BLaER1 (cell line): ENCODE data around the gene ATP2B2.

Experiments
- H3K27ac ChIP-seq: shearing (Covaris generic); formaldehyde crosslinking; 2 replicates; pipeline ENCODE4 v1.8.1; 2022
- H3K27me3 ChIP-seq: shearing (Covaris generic); formaldehyde crosslinking; 2 replicates; pipeline ENCODE4 v1.8.1; 2022
- H3K36me3 ChIP-seq: shearing (Covaris generic); formaldehyde crosslinking; 2 replicates; pipeline ENCODE4 v1.8.1; 2022
- H3K4me1 ChIP-seq: shearing (Covaris generic); formaldehyde crosslinking; 2 replicates; pipeline ENCODE4 v1.8.1; 2022
- H3K4me2 ChIP-seq: shearing (Covaris generic); formaldehyde crosslinking; 2 replicates; pipeline ENCODE4 v1.8.1; 2022
- H3K4me3 ChIP-seq: shearing (Covaris generic); formaldehyde crosslinking; 2 replicates; pipeline ENCODE4 v1.8.1; 2022
- H3K9ac ChIP-seq: shearing (Covaris generic); formaldehyde crosslinking; 2 replicates; pipeline ENCODE4 v1.8.1; 2022
- H3K9me3 ChIP-seq: shearing (Covaris generic); formaldehyde crosslinking; 2 replicates; pipeline ENCODE4 v1.8.1; 2022
- H4K20me1 ChIP-seq: shearing (Covaris generic); formaldehyde crosslinking; 2 replicates; pipeline ENCODE4 v1.8.1; 2022
- Cebpa-rat ChIP-seq: shearing (Covaris generic); IDR thresholded peaks from 2 replicates; pipeline ENCODE4 v1.8.1; 2022

The ATP2B2 gene

DNA sequence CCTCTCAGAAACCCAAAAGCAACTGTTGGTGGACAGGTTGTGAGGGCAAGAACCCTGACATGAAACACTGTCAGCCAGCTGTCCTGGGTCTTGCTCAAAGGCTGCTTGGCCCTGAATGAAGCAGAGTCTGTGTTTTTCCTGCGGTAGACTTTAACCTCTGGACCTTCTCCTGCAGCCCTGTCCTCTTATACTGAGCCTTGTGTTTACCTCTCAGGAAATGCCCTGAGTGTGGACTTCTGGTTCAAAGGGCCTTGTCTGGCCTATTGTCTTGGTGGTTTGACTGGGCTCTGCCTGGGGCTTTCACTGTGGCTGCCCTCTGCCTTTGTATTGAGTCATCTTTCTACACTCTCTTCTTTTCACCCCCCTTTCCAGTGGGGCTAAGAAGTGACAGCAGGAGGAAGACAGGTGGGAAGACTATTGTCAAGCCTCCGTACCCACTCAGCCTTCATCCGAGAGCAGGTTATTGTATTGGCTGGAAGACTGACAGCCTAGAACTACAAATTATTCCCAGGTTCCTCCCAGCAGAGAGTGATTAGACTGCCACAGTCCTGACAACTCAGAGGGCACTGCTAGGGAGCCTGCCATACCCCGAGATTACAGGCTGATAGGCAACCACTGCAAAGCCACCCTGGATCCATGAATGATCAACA is 187.9 kb downstream of the ATP2B2 start:
- Histone ChIP-seq H3K4me2 (no peak overlapping the region), H3K4me1 (peaks cover 37% of the 10 kb centered on the region), H3K4me3 (no peak overlapping the region), H3K36me3 (peaks cover 70% of the 10 kb centered on the region), H3K27ac (no peak overlapping the region), H3K9me3 (no peaks in the 10 kb centered on the region), H4K20me1 (peaks cover 67% of the 10 kb centered on the region), H3K27me3 (no peaks in the 10 kb centered on the region), H3K9ac (no peak overlapping the region)
- TF ChIP-seq Cebpa-rat, result no peak

- H3K4me1 ChIP-seq, result peaks cover 23% of the 10 kb centered on the region
- peaks cover 86% of the 10 kb centered on the region for H3K36me3 ChIP-seq
These were observed 189.5 kb downstream of the ATP2B2 start for GRCh38 chr3:10315771-10316344.

DNA sequence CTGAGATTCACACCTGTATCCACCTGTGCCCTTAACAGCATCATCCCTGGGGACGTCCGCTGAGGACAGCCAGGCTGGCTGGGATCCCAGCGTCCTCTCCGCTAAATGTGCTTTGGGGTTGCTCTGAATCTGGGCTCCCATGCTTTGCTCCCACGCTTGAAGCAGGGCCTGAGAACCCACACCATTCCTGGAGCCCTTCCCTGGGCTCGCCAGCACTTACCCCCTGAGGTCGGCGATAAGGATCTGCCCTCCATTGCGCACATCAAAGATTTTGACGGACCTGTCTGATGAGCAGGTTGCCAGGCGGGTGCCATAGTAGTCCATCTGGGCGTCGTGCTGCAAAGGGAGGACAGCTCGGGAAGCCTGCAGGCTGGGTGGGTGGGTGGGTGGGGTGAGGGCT is 190.3 kb downstream of the ATP2B2 start:
- Histone ChIP-seq H3K27me3 (no peaks in the 10 kb centered on the region), H4K20me1 (peaks cover 79% of the 10 kb centered on the region), H3K9ac (no peak overlapping the region), H3K36me3 (peaks cover 94% of the 10 kb centered on the region), H3K27ac (no peak overlapping the region), H3K4me2 (no peak overlapping the region), H3K4me1 (peaks cover 24% of the 10 kb centered on the region), H3K9me3 (no peaks in the 10 kb centered on the region), H3K4me3 (no peak overlapping the region)
- no peak for TF ChIP-seq Cebpa-rat

More at GRCh38 chr3:10315771-10316344, 189.5 kb downstream of the ATP2B2 start:
- H3K4me2 ChIP-seq, result no peak overlapping the region
- no peak for TF ChIP-seq Cebpa-rat
- H3K9ac ChIP-seq, result no peak overlapping the region
- peaks cover 80% of the 10 kb centered on the region for H4K20me1 ChIP-seq
- H3K4me3 ChIP-seq, result no peak overlapping the region
- H3K27me3 ChIP-seq, result no peaks in the 10 kb centered on the region
- no peak overlapping the region for H3K27ac ChIP-seq
- no peaks in the 10 kb centered on the region for H3K9me3 ChIP-seq

DNA sequence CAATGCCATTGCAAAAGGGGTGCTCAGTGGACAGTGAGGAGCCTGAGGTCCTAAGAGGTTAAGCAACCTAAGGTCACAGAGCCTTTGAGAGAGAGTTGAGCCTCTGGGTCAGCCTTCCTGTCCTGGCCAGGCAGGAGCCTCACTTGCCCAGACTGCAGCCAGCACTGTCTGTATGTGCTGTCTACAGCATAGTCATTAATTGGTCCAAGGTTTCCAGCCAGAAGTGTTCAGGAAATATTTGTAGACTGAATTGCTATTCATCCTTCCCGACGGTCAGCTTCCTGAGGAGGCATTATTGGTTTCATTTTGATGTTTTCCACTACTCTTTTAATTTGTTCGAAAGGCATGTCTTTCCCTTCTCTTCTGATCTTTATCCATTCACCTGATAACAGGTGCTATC is 192.5 kb downstream of the ATP2B2 start:
- Histone ChIP-seq H4K20me1 (peaks cover 61% of the 10 kb centered on the region), H3K36me3 (peaks cover 100% of the 10 kb centered on the region)

DNA sequence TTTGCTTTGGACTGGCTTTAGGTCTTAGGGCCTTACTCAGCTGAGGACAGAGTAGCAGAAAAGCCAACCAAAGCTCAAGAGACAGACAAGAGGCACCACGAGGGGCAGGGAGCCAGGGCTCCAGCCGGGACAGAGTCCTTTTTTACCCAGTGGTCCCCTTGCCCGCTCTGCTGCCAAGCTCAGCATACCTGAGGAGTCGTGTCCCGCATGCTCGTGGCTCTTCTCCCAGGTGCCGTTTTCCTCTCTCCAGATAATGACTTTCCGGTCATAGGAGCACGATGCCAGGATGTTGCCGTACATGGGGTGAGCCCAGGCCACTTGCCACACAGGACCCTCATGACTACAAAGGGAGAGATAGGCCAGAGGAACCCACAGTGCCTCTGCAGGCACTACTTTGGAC is 193.0 kb downstream of the ATP2B2 start:
- H3K4me1 ChIP-seq, result peaks cover 11% of the 10 kb centered on the region
- no peak overlapping the region for H3K4me3 ChIP-seq
- H3K27ac ChIP-seq, result no peak overlapping the region
- peaks cover 56% of the 10 kb centered on the region for H4K20me1 ChIP-seq
- no peak overlapping the region for H3K4me2 ChIP-seq
- no peaks in the 10 kb centered on the region for H3K9me3 ChIP-seq
- H3K9ac ChIP-seq, result no peak overlapping the region
- no peaks in the 10 kb centered on the region for H3K27me3 ChIP-seq
- TF ChIP-seq Cebpa-rat, result no peak
- peaks cover 100% of the 10 kb centered on the region for H3K36me3 ChIP-seq

More for the DNA sequence above, 192.5 kb downstream of the ATP2B2 start:
- no peaks in the 10 kb centered on the region for H3K9me3 ChIP-seq
- no peak overlapping the region for H3K9ac ChIP-seq
- H3K27ac ChIP-seq, result no peak overlapping the region
- no peak for TF ChIP-seq Cebpa-rat
- H3K4me2 ChIP-seq, result no peak overlapping the region
- H3K4me1 ChIP-seq, result peaks cover 13% of the 10 kb centered on the region
- H3K27me3 ChIP-seq, result no peaks in the 10 kb centered on the region
- H3K4me3 ChIP-seq, result no peak overlapping the region

- Histone ChIP-seq H3K4me2 (no peak overlapping the region), H3K4me1 (peaks cover 11% of the 10 kb centered on the region), H3K4me3 (no peak overlapping the region), H3K9me3 (no peaks in the 10 kb centered on the region), H4K20me1 (peaks cover 49% of the 10 kb centered on the region), H3K9ac (no peak overlapping the region), H3K27me3 (no peaks in the 10 kb centered on the region), H3K36me3 (peaks cover 100% of the 10 kb centered on the region), H3K27ac (no peak overlapping the region)
- no peak for TF ChIP-seq Cebpa-rat
These were observed 193.7 kb downstream of the ATP2B2 start for GRCh38 chr3:10311710-10312109.

- Histone ChIP-seq H3K4me3 (no peak overlapping the region), H3K27ac (no peak overlapping the region), H3K9me3 (no peaks in the 10 kb centered on the region), H3K27me3 (no peaks in the 10 kb centered on the region), H3K36me3 (peaks cover 100% of the 10 kb centered on the region), H3K9ac (peak overlapping the region; percentile 48; the same call in 1 of the 2 replicates), H4K20me1 (peaks cover 41% of the 10 kb centered on the region), H3K4me1 (peaks cover 11% of the 10 kb centered on the region), H3K4me2 (no peak overlapping the region)
- no peak for TF ChIP-seq Cebpa-rat
These were observed 194.8 kb downstream of the ATP2B2 start for GRCh38 chr3:10310578-10310977.

DNA sequence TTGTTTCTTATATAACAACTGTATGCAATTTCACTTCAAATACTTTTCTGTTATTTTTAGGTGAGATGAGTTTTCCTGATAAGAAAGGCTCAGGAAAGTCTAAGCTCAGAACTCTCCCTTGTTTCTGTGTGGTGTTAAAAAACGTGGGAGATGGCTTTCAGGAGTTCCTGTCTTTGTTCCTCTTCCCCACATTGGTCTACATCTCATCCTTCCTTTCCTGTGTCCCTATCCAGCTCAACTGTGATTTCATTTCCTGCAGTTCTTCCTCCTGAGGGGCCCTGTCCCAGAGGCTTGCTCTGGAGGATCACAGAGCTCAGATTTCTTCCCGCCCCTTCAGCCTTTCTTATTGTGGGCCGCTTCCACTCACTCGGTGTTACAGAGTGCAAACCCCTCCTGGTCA is 195.7 kb downstream of the ATP2B2 start:
- peaks cover 100% of the 10 kb centered on the region for H3K36me3 ChIP-seq
- peaks cover 47% of the 10 kb centered on the region for H4K20me1 ChIP-seq
- no peaks in the 10 kb centered on the region for H3K9me3 ChIP-seq
- H3K27me3 ChIP-seq, result no peaks in the 10 kb centered on the region
- peak overlapping the region; percentile 27; the same call in 1 of the 2 replicates for H3K27ac ChIP-seq
- H3K4me3 ChIP-seq, result no peak overlapping the region
- peaks cover 11% of the 10 kb centered on the region for H3K4me1 ChIP-seq
- no peak overlapping the region for H3K4me2 ChIP-seq
- H3K9ac ChIP-seq, result peak overlapping the region; percentile 48; the same call in 1 of the 2 replicates
- TF ChIP-seq Cebpa-rat, result no peak

DNA sequence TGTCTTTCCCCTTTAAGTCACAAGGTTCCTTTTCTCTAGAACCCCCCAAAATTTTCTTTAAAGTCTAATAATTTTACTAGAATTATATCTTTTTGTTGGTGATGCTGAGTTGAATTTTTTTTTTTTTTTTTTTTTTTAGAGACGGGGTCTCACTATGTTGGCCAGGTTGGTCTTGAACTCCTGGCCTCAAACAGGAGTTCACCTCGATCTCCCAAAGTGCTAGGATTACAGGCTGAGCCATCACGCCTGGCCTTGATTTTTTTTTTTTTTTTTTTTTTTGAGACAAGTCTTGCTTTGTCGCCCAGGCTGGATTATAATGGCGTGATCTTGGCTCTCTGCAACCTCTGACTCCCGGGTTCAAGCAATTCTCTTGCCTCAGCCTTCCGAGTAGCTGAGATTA is 196.7 kb downstream of the ATP2B2 start:
- Histone ChIP-seq H3K9ac (no peak overlapping the region), H3K9me3 (no peaks in the 10 kb centered on the region), H3K4me2 (no peak overlapping the region), H3K4me1 (peaks cover 11% of the 10 kb centered on the region), H3K36me3 (peaks cover 100% of the 10 kb centered on the region), H3K27me3 (no peaks in the 10 kb centered on the region), H3K27ac (no peak overlapping the region), H3K4me3 (no peak overlapping the region), H4K20me1 (peaks cover 43% of the 10 kb centered on the region)
- no peak for TF ChIP-seq Cebpa-rat

- no peak for TF ChIP-seq Cebpa-rat
- peaks cover 18% of the 10 kb centered on the region for H3K4me1 ChIP-seq
- no peak overlapping the region for H3K4me3 ChIP-seq
- H3K9ac ChIP-seq, result no peak overlapping the region
- no peaks in the 10 kb centered on the region for H3K9me3 ChIP-seq
- H3K27ac ChIP-seq, result no peak overlapping the region
- H3K36me3 ChIP-seq, result peaks cover 100% of the 10 kb centered on the region
- no peak overlapping the region for H3K4me2 ChIP-seq
- no peaks in the 10 kb centered on the region for H3K27me3 ChIP-seq
- peaks cover 21% of the 10 kb centered on the region; the same call in 1 of the 2 replicates for H4K20me1 ChIP-seq
These were observed 199.2 kb downstream of the ATP2B2 start for GRCh38 chr3:10306156-10306555.
